GM10266 (cell line): Measurements from ENCODE around the gene CDC42EP1.
A peak's percentile ranks its signal among the peaks of the same experiment; 100 is the strongest.

ENCODE experiments used
- DNase-seq: peaks from one replicate; pipeline ENCODE4 v3.0.0; 2012; ENCODE audit errors: extremely low spot score
- CTCF ChIP-seq: IDR thresholded peaks from 2 replicates; pipeline ENCODE4 v1.5.1; 2012; ENCODE audit warnings: mild to moderate bottlenecking, low read depth; ENCODE audit not compliant: control insufficient read depth, insufficient read depth; ENCODE audit errors: missing control alignments

Gene CDC42EP1

GRCh38 chr22:37557321-37558001 lies 2.8 kb upstream of the CDC42EP1 start:
- TF ChIP-seq CTCF, result no peak
- no peak for DNase-seq

GRCh38 chr22:37558815-37559214 lies 1.5 kb upstream of the CDC42EP1 start:
- TF ChIP-seq CTCF, result no peak
- DNase-seq, result no peak

GRCh38 chr22:37559521-37559900 lies 769 bp upstream of the CDC42EP1 start:
- DNase-seq, result no peak

GRCh38 chr22:37560608-37561211 lies 430 bp downstream of the CDC42EP1 start:
- DNase-seq, result no peak
- TF ChIP-seq CTCF, result no peak

More at GRCh38 chr22:37559521-37559900, 769 bp upstream of the CDC42EP1 start:
- no peak for TF ChIP-seq CTCF

- DNase-seq, result peak; percentile 91
- peak; percentile 73 for TF ChIP-seq CTCF
Measured at GRCh38 chr22:37561212-37562048, 1.1 kb downstream of the CDC42EP1 start.

GRCh38 chr22:37562049-37562875 lies 2.0 kb downstream of the CDC42EP1 start:
- DNase-seq, result no peak
- TF ChIP-seq CTCF, result no peak
